HCT116 (cell line): ENCODE measurements around the gene AFAP1.

Experiments used
- EGR1 ChIP-seq: IDR thresholded peaks from 2 replicates; pipeline ENCODE4 v1.6.1; 2012; ENCODE audit warnings: low read depth
- EZH2phosphoT487 ChIP-seq: fragments of 200-600 bp; IDR thresholded peaks from 2 replicates; pipeline ENCODE4 v1.6.1; 2018; ENCODE audit warnings: antibody characterized with exemption, borderline replicate concordance
- POLR2A ChIP-seq: IDR thresholded peaks from 2 replicates; pipeline ENCODE4 v1.7.0; 2011; ENCODE audit warnings: borderline replicate concordance; ENCODE audit not compliant: insufficient read depth, insufficient read length; ENCODE audit errors: extremely low read depth
- POLR2AphosphoS5 ChIP-seq: IDR thresholded peaks from 2 replicates; pipeline ENCODE4 v1.6.1; 2011; ENCODE audit warnings: mild to moderate bottlenecking, low read depth, low read length, moderate library complexity
- RAD21 ChIP-seq: IDR thresholded peaks from 2 replicates; pipeline ENCODE4 v1.6.1; 2012; ENCODE audit warnings: low read depth, mild to moderate bottlenecking
- SP1 ChIP-seq: IDR thresholded peaks from 2 replicates; pipeline ENCODE4 v1.6.1; 2012; ENCODE audit warnings: low read depth
- SRF ChIP-seq: IDR thresholded peaks from 2 replicates; pipeline ENCODE4 v1.6.1; 2012; ENCODE audit warnings: low read depth
- ZFX ChIP-seq: fragments of 450-650 bp; IDR thresholded peaks from 2 replicates; pipeline ENCODE4 v1.6.1; 2017
- ZNF274 ChIP-seq: fragments of 200-500 bp; sonication (Bioruptor generic); IDR thresholded peaks from 2 replicates; pipeline ENCODE4 v1.6.1; 2014; ENCODE audit warnings: mild to moderate bottlenecking, low read depth, low read length, inconsistent platforms
- TF ChIP-seq, protein P1 (sequence below), 3 experiments: fragments of 200-600 bp in 1 of 3; sonication (generic) in 1 of 3; IDR thresholded peaks in 2 of 3; conservative IDR thresholded peaks in 1 of 3; 2 replicates each; pipeline ENCODE4 v1.5.1; 2012 to 2017; ENCODE audit warnings: low read depth in 2 of 3, low read length in 2 of 3, antibody characterized with exemption in 1 of 3, borderline replicate concordance in 1 of 3, control low read depth in 1 of 3, mild to moderate bottlenecking in 1 of 3, mixed read lengths in 1 of 3, mixed run types in 1 of 3, moderate library complexity in 1 of 3; ENCODE audit not compliant: insufficient read depth in 1 of 3
- TF ChIP-seq, protein P2 (sequence below): IDR thresholded peaks from 2 replicates; pipeline ENCODE4 v1.6.1; 2011; ENCODE audit warnings: mild to moderate bottlenecking, low read length, moderate library complexity; ENCODE audit not compliant: insufficient replicate concordance; ENCODE audit errors: extremely low read depth
- TF ChIP-seq, protein P3 (sequence below): IDR thresholded peaks from 2 replicates; pipeline ENCODE4 v1.6.1; 2012
- TF ChIP-seq, protein P4 (sequence below): IDR thresholded peaks from 2 replicates; pipeline ENCODE4 v1.6.1; 2012; ENCODE audit warnings: low read depth

DNA sequence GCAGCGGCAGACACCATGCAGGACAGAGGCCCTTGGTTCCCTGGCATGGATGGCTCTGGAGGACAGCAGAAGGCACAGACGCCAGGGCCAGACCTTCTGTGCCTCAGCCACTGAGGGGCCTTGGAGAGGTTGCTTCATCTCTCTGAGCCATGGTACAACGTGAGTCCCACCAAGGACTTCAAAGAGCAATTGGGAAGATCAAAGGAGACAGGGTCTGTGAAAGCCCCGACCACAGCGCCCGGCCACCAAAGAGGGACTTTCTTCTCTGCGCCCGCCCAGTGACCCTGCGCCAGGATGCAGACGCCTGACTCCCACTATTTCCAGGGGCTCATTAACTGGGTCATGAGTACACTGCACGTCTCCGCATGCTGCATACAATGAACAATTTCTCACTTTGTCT, 174.0 kb downstream of the AFAP1 start:
- TF ChIP-seq ZNF274: no peak
- TF ChIP-seq, protein P1, sequence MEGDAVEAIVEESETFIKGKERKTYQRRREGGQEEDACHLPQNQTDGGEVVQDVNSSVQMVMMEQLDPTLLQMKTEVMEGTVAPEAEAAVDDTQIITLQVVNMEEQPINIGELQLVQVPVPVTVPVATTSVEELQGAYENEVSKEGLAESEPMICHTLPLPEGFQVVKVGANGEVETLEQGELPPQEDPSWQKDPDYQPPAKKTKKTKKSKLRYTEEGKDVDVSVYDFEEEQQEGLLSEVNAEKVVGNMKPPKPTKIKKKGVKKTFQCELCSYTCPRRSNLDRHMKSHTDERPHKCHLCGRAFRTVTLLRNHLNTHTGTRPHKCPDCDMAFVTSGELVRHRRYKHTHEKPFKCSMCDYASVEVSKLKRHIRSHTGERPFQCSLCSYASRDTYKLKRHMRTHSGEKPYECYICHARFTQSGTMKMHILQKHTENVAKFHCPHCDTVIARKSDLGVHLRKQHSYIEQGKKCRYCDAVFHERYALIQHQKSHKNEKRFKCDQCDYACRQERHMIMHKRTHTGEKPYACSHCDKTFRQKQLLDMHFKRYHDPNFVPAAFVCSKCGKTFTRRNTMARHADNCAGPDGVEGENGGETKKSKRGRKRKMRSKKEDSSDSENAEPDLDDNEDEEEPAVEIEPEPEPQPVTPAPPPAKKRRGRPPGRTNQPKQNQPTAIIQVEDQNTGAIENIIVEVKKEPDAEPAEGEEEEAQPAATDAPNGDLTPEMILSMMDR (IDR thresholded peaks at IDR 0.05 in 2 of 3, conservative IDR thresholded peaks at IDR 0.05 in 1 of 3; ENCODE audit: borderline replicate concordance in 1 of 3, insufficient read depth in 1 of 3, low read depth in 2 of 3, low read length in 2 of 3): no peak
- no peak for TF ChIP-seq EGR1
- TF ChIP-seq POLR2A: no peak
- no peak for TF ChIP-seq RAD21
- TF ChIP-seq, protein P2, sequence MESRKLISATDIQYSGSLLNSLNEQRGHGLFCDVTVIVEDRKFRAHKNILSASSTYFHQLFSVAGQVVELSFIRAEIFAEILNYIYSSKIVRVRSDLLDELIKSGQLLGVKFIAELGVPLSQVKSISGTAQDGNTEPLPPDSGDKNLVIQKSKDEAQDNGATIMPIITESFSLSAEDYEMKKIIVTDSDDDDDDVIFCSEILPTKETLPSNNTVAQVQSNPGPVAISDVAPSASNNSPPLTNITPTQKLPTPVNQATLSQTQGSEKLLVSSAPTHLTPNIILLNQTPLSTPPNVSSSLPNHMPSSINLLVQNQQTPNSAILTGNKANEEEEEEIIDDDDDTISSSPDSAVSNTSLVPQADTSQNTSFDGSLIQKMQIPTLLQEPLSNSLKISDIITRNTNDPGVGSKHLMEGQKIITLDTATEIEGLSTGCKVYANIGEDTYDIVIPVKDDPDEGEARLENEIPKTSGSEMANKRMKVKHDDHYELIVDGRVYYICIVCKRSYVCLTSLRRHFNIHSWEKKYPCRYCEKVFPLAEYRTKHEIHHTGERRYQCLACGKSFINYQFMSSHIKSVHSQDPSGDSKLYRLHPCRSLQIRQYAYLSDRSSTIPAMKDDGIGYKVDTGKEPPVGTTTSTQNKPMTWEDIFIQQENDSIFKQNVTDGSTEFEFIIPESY: no peak
- TF ChIP-seq ZFX: no peak
- TF ChIP-seq EZH2phosphoT487: no peak
- no peak for TF ChIP-seq POLR2AphosphoS5
- TF ChIP-seq SP1: no peak
- TF ChIP-seq, protein P3, sequence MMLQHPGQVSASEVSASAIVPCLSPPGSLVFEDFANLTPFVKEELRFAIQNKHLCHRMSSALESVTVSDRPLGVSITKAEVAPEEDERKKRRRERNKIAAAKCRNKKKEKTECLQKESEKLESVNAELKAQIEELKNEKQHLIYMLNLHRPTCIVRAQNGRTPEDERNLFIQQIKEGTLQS: no peak
- TF ChIP-seq, protein P4, sequence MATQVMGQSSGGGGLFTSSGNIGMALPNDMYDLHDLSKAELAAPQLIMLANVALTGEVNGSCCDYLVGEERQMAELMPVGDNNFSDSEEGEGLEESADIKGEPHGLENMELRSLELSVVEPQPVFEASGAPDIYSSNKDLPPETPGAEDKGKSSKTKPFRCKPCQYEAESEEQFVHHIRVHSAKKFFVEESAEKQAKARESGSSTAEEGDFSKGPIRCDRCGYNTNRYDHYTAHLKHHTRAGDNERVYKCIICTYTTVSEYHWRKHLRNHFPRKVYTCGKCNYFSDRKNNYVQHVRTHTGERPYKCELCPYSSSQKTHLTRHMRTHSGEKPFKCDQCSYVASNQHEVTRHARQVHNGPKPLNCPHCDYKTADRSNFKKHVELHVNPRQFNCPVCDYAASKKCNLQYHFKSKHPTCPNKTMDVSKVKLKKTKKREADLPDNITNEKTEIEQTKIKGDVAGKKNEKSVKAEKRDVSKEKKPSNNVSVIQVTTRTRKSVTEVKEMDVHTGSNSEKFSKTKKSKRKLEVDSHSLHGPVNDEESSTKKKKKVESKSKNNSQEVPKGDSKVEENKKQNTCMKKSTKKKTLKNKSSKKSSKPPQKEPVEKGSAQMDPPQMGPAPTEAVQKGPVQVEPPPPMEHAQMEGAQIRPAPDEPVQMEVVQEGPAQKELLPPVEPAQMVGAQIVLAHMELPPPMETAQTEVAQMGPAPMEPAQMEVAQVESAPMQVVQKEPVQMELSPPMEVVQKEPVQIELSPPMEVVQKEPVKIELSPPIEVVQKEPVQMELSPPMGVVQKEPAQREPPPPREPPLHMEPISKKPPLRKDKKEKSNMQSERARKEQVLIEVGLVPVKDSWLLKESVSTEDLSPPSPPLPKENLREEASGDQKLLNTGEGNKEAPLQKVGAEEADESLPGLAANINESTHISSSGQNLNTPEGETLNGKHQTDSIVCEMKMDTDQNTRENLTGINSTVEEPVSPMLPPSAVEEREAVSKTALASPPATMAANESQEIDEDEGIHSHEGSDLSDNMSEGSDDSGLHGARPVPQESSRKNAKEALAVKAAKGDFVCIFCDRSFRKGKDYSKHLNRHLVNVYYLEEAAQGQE: no peak
- TF ChIP-seq SRF: no peak
